HG03520 (cell line): ENCODE results near the gene MAP2K4.
"Not testable (repeated sequence)": the region's sequence is repeated elsewhere in the genome, so short reads cannot be mapped to it uniquely, and the experiment has no call there.

Experiments used
- ATAC-seq: cut with Tn5 transposase; IDR thresholded peaks from one replicate; pipeline ENCODE4 v1.9.1; 2021; ENCODE audit warnings: mild to moderate bottlenecking, moderate library complexity; ENCODE audit not compliant: unreplicated experiment

Gene MAP2K4

GRCh38 chr17:12136243-12136642 lies 115.6 kb downstream of the MAP2K4 start:
- no peak for ATAC-seq

GRCh38 chr17:12136646-12137045 lies 116.0 kb downstream of the MAP2K4 start:
- ATAC-seq: no peak

GRCh38 chr17:12137859-12138258 lies 117.2 kb downstream of the MAP2K4 start:
- no peak for ATAC-seq

- no peak for ATAC-seq
These were observed 120.0 kb downstream of the MAP2K4 start for GRCh38 chr17:12140685-12141084.

GRCh38 chr17:12162187-12162586 lies 141.5 kb downstream of the MAP2K4 start:
- not testable (repeated sequence) for ATAC-seq

GRCh38 chr17:12164085-12164484 lies 143.4 kb downstream of the MAP2K4 start:
- no peak for ATAC-seq

- no peak for ATAC-seq
These were observed 158.1 kb downstream of the MAP2K4 start for GRCh38 chr17:12178644-12179330.

GRCh38 chr17:12180644-12181261 lies 160.1 kb downstream of the MAP2K4 start:
- no peak for ATAC-seq

GRCh38 chr17:12187658-12188057 lies 167.0 kb downstream of the MAP2K4 start:
- no peak for ATAC-seq

GRCh38 chr17:12193144-12193735 lies 172.6 kb downstream of the MAP2K4 start:
- no peak for ATAC-seq
